IMR-90 (cell line): Measurements from ENCODE around the gene NEU1. TPM values are rescaled to one million over a fixed set of nuclear protein-coding genes. Genes with fewer than 3 reads are reported as not detected.

Experiments
- ATAC-seq: fragments of 200-7000 bp; cut with Tn5 transposase; 2 replicates; pipeline ENCODE4 v1.9.1; 2020; ENCODE audit warnings: low read depth, mild to moderate bottlenecking, moderate library complexity
- BruUV-seq: library from RNA; stranded (reverse); fragments of 400-500 nt; replicated peaks from 2 replicates; lab custom pipeline; 2021; lab: Mats Ljungman, UMichigan
- CTCF ChIA-PET: fragments of 300-600 bp; formaldehyde crosslinking; extraction: SDS; loops from one replicate; lab custom pipeline; 2021; ENCODE audit warnings: antibody characterized with exemption; lab: Yijun Ruan, JAX
- POLR2A ChIA-PET: fragments of 300-600 bp; sonication (Branson Sonifier 250); formaldehyde crosslinking; loops from one replicate; lab custom pipeline; 2022; ENCODE audit warnings: antibody characterized with exemption; ENCODE audit not compliant: unreplicated experiment; lab: Charles Lee
- DNase-seq: peaks from one replicate; pipeline ENCODE4 v3.0.0; 2013
- H2AFZ ChIP-seq: replicated peaks from 2 replicates; pipeline ENCODE3; 2013; ENCODE audit warnings: low read length, mild to moderate bottlenecking; ENCODE audit not compliant: poor library complexity
- H2AK5ac ChIP-seq: 2 replicates; pipeline ENCODE4 v1.6.1; 2013; ENCODE audit warnings: low read depth, low read length, inconsistent platforms
- H2AK9ac ChIP-seq: replicated peaks from 2 replicates; pipeline ENCODE3; 2013; ENCODE audit warnings: mild to moderate bottlenecking, low read depth, low read length, moderate library complexity; ENCODE audit not compliant: poor library complexity
- H2BK120ac ChIP-seq: 2 replicates; pipeline ENCODE4 v1.6.1; 2013; ENCODE audit warnings: low read depth, low read length, inconsistent platforms
- H2BK15ac ChIP-seq: 3 replicates; pipeline ENCODE4 v1.6.1; 2013; ENCODE audit warnings: low read depth, low read length, inconsistent platforms
- H2BK20ac ChIP-seq: 2 replicates; pipeline ENCODE4 v1.6.1; 2013; ENCODE audit warnings: low read depth, mild to moderate bottlenecking, inconsistent platforms, low read length, moderate library complexity
- H2BK5ac ChIP-seq: 2 replicates; pipeline ENCODE4 v1.6.1; 2013; ENCODE audit warnings: mild to moderate bottlenecking, low read depth, low read length, inconsistent platforms; ENCODE audit not compliant: poor library complexity, severe bottlenecking
- H3K14ac ChIP-seq: replicated peaks from 2 replicates; pipeline ENCODE4 v1.6.1; 2013; ENCODE audit warnings: low read depth, low read length, inconsistent platforms
- H3K18ac ChIP-seq: 2 replicates; pipeline ENCODE4 v1.6.1; 2013; ENCODE audit warnings: low read depth, low read length, control low read depth
- H3K23ac ChIP-seq: 2 replicates; pipeline ENCODE4 v1.6.1; 2013; ENCODE audit warnings: low read depth, low read length, inconsistent platforms
- H3K27ac ChIP-seq: 2 replicates; pipeline ENCODE4 v1.5.1; 2013; ENCODE audit warnings: mild to moderate bottlenecking, control low read depth, low read length; ENCODE audit not compliant: insufficient read depth
- H3K27me3 ChIP-seq: 2 replicates; pipeline ENCODE4 v1.6.1; 2013; ENCODE audit warnings: low read length; ENCODE audit not compliant: control insufficient read depth, insufficient read depth
- H3K36me3 ChIP-seq: 2 replicates; pipeline ENCODE4 v1.6.1; 2013; ENCODE audit warnings: low read length, mixed read lengths; ENCODE audit not compliant: control insufficient read depth, insufficient read depth
- H3K4ac ChIP-seq: 2 replicates; pipeline ENCODE4 v1.6.1; 2013; ENCODE audit warnings: low read depth, low read length, inconsistent platforms
- H3K4me1 ChIP-seq: 2 replicates; pipeline ENCODE4 v1.6.1; 2013; ENCODE audit warnings: low read length, mixed read lengths; ENCODE audit not compliant: control insufficient read depth, insufficient read depth
- H3K4me2 ChIP-seq: 2 replicates; pipeline ENCODE4 v1.6.1; 2013; ENCODE audit warnings: low read depth, mild to moderate bottlenecking, control low read depth, low read length, moderate library complexity
- H3K4me3 ChIP-seq: 2 replicates; pipeline ENCODE4 v1.5.1; 2013; ENCODE audit warnings: low read depth, mild to moderate bottlenecking, control low read depth, low read length, moderate library complexity; ENCODE audit not compliant: insufficient read depth
- H3K56ac ChIP-seq: 2 replicates; pipeline ENCODE4 v1.6.1; 2013; ENCODE audit warnings: low read length, inconsistent platforms; ENCODE audit not compliant: insufficient read depth; ENCODE audit errors: extremely low read depth
- H3K79me1 ChIP-seq, 2 experiments: 2 replicates each; pipeline ENCODE4 v1.6.1; 2013; ENCODE audit warnings: low read length in 2 of 2, inconsistent platforms in 1 of 2, low read depth in 1 of 2
- H3K9ac ChIP-seq: 2 replicates; pipeline ENCODE4 v1.6.1; 2013; ENCODE audit warnings: low read depth, low read length, control low read depth
- H3K9me1 ChIP-seq: 2 replicates; pipeline ENCODE4 v1.6.1; 2013; ENCODE audit warnings: low read length, inconsistent platforms; ENCODE audit not compliant: insufficient read depth
- H3K9me3 ChIP-seq: 2 replicates; pipeline ENCODE4 v1.6.1; 2013; ENCODE audit warnings: low read length; ENCODE audit not compliant: control insufficient read depth, insufficient read depth
- H4K20me1 ChIP-seq: 2 replicates; pipeline ENCODE4 v1.6.1; 2013; ENCODE audit warnings: low read length, inconsistent platforms; ENCODE audit not compliant: insufficient read depth
- H4K5ac ChIP-seq: 2 replicates; pipeline ENCODE4 v1.6.1; 2013; ENCODE audit warnings: mild to moderate bottlenecking, low read depth, low read length, control low read depth
- H4K8ac ChIP-seq, 2 experiments: 2 replicates each; pipeline ENCODE4 v1.6.1; 2013; ENCODE audit warnings: low read depth in 2 of 2, low read length in 2 of 2, control low read depth in 1 of 2, inconsistent platforms in 1 of 2
- H4K91ac ChIP-seq: 2 replicates; pipeline ENCODE4 v1.6.1; 2013; ENCODE audit warnings: low read depth, low read length, inconsistent platforms; ENCODE audit not compliant: insufficient read depth
- CHD1 ChIP-seq: IDR thresholded peaks from 2 replicates; pipeline ENCODE4 v1.6.1; 2012; ENCODE audit warnings: low read depth, low read length, improper control_type of control experiment
- ELK1 ChIP-seq: fragments of 150-350 bp; IDR thresholded peaks from 2 replicates; pipeline ENCODE4 v1.6.1; 2016; ENCODE audit warnings: low read depth, mild to moderate bottlenecking, low read length, moderate library complexity, borderline replicate concordance
- MAFK ChIP-seq: IDR thresholded peaks from 2 replicates; pipeline ENCODE4 v1.6.1; 2012; ENCODE audit warnings: low read depth, low read length, improper control_type of control experiment
- MAZ ChIP-seq: IDR thresholded peaks from 2 replicates; pipeline ENCODE4 v1.6.1; 2012; ENCODE audit warnings: low read depth, mild to moderate bottlenecking, low read length, improper control_type of control experiment, moderate library complexity, borderline replicate concordance
- NFE2L2 ChIP-seq: fragments of 150-350 bp; IDR thresholded peaks from 2 replicates; pipeline ENCODE4 v1.6.1; 2016; ENCODE audit warnings: low read depth, mild to moderate bottlenecking, low read length
- POLR2A ChIP-seq: IDR thresholded peaks from 2 replicates; pipeline ENCODE4 v1.6.1; 2012; ENCODE audit warnings: mild to moderate bottlenecking, low read depth, low read length
- RCOR1 ChIP-seq: IDR thresholded peaks from 2 replicates; pipeline ENCODE4 v1.6.1; 2012; ENCODE audit warnings: mild to moderate bottlenecking, low read length, improper control_type of control experiment; ENCODE audit not compliant: insufficient replicate concordance
- RFX5 ChIP-seq: IDR thresholded peaks from 2 replicates; pipeline ENCODE4 v1.8.0; 2012; ENCODE audit warnings: low read depth, mild to moderate bottlenecking, low read length, moderate library complexity
- SMC3 ChIP-seq: fragments of 150-350 bp; IDR thresholded peaks from 2 replicates; pipeline ENCODE4 v1.6.1; 2016; ENCODE audit warnings: low read depth, mild to moderate bottlenecking, antibody characterized with exemption, low read length, moderate library complexity
- WGBS, 2 experiments: methylation state at CpG; one replicate each; pipeline versions ENCODE4 v1.1.5 to v1.1.7; 2013; ENCODE audit warnings: missing lambda C conversion rate in 2 of 2; ENCODE audit not compliant: insufficient read length in 1 of 2; ENCODE audit errors: extremely low coverage in 2 of 2; 5-methylcytosine and 5-hydroxymethylcytosine counted together
- dilution Hi-C: fragments of 300-500 bp; cut with HindIII; formaldehyde crosslinking; loops from one replicate; pipeline ENCODE4 v1.14.3; 2018; ENCODE audit warnings: low sequenced_read_pairs; ENCODE audit not compliant: unreplicated experiment
- in situ Hi-C: fragments of 300-500 bp; cut with MboI; formaldehyde crosslinking; loops from 3 replicates; pipeline ENCODE4 v1.14.3; 2019; ENCODE audit warnings: low sequenced_read_pairs, inconsistent platforms, mixed read lengths
- intact Hi-C: fragments of 100-400 bp; cut with micrococcal nuclease; formaldehyde crosslinking; loops from 2 replicates; pipeline ENCODE4 v1.10.0; 2022
- polyA plus RNA-seq, 3 experiments: library from polyadenylated mRNA; depleted of rRNA; stranded (reverse); fragments of >200 nt; gene quantifications; 2 replicates each; pipeline ENCODE4 v1.2.3, GENCODE V29; 2012; ENCODE audit warnings: low replicate concordance in 1 of 3
- total RNA-seq: library from RNA; depleted of rRNA; stranded (reverse); fragments of >200 nt; gene quantifications from 2 replicates; pipeline ENCODE4 v1.2.3, GENCODE V29; 2012
- TF ChIP-seq, protein P1 (sequence below): fragments of 150-350 bp; IDR thresholded peaks from 2 replicates; pipeline ENCODE4 v1.6.1; 2017; ENCODE audit warnings: mild to moderate bottlenecking, antibody characterized with exemption, low read length, low read depth

Gene NEU1
- total and polyA plus RNA-seq, 2 of the 4 experiments (the other 2 are of a cell fraction) = 28.5 to 36.2 TPM

DNA sequence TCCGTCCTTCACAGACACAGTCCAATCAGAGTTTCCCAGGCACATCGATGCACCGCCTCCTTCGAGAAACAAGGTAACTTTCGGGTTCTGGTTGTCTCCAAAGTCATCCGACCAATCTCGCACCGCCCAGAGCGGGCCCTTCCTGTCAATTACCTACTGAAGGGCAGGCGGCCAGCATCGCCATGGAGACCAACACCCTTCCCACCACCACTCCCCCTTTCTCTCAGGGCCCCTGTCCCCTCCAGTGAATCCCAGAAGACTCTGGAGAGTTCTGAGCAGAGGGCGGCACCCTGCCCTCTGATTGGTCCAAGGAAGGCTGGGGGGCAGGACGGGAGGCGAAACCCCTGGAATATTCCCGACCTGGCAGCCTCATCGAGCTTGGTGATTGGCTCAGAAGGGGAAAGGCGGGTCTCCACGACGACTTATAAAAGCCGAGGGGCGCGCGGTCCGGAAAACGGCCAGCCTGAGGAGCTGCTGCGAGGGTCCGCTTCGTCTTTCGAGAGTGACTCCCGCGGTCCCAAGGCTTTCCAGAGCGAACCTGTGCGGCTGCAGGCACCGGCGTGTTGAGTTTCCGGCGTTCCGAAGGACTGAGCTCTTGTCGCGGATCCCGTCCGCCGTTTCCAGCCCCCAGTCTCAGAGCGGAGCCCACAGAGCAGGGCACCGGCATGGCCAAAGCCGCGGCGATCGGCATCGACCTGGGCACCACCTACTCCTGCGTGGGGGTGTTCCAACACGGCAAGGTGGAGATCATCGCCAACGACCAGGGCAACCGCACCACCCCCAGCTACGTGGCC, 35.1 kb downstream of the NEU1 start, which contains the start of gene HSPA1B (continued):
- TF ChIP-seq, protein P1, sequence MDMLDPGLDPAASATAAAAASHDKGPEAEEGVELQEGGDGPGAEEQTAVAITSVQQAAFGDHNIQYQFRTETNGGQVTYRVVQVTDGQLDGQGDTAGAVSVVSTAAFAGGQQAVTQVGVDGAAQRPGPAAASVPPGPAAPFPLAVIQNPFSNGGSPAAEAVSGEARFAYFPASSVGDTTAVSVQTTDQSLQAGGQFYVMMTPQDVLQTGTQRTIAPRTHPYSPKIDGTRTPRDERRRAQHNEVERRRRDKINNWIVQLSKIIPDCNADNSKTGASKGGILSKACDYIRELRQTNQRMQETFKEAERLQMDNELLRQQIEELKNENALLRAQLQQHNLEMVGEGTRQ = no peak

DNA sequence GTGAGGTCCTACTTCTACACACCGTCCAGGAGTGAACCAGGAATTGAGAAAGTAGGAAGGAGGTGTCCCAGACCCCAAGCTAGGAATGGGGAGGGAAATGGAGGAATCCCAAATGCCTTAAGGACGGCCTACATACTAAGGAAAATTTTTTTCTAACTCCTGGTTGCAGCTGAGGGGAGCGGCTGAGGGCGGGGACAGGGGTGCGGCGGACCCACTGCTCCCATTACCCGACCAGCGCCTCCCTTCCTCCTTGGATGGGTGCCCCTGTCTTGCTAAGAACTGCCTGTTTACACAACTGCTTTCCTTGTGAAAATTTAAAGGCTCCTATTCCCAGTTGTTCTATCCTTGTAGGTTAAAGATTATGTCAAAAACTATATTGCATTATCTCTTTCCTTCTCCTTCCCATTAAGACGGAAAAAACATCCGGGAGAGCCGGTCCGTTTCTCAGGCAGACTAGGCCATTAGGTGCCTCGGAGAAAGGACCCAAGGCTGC, 35.8 kb downstream of the NEU1 start:
- H4K8ac ChIP-seq = peak overlapping the region; percentile 97 to 98
- H3K4me2 ChIP-seq = peak overlapping the region; percentile 83
- ChIA-PET POLR2A (interaction anchor here (0.5 to 1.5 kb wide), 7 partner anchors 12 to 120 kb away, joined by 3 to 10 read pairs (median 4); partner anchors contain the start of genes HSPA1A, HSPA1L, LSM2 and LY6G6F), CTCF (interaction anchor here (1.3 kb wide), 1 partner anchor 31 kb away, joined by 4 read pairs; the partner anchor contains the start of gene VARS1)
- no peaks in the 10 kb centered on the region for H3K27me3 ChIP-seq
- H2BK15ac ChIP-seq = peak overlapping the region; percentile 64; the same call in 2 of the 3 replicates
- no peaks in the 10 kb centered on the region for H3K9me3 ChIP-seq
- TF ChIP-seq ELK1 (no peak), MAFK (no peak), RCOR1 (no peak), CHD1 (no peak), RFX5 (no peak), SMC3 (no peak), POLR2A (no peak), MAZ (no peak; the same call in 1 of the 2 replicates), NFE2L2 (no peak)
- peak overlapping the region; percentile 82 for H3K18ac ChIP-seq
- BruUV-seq = no TSS peak
- H3K9me1 ChIP-seq = peaks cover 4% of the 10 kb centered on the region; the same call in 1 of the 2 replicates
- WGBS, 2 experiments = 0% methylated on average over 4 of the region's 13 CpGs; no CpG with 5 or more reads in 1 of the 2 experiments
- H3K36me3 ChIP-seq = no peaks in the 10 kb centered on the region
- peak overlapping the region; percentile 97 for H3K4ac ChIP-seq
- H3K79me1 ChIP-seq = peaks cover 9 to 30% of the 10 kb centered on the region in 2 experiments; a peak in 3 of 4 replicates
- H2AFZ ChIP-seq = peak overlapping the region; percentile 88
- peak overlapping the region; percentile 88 for H2AK9ac ChIP-seq
- intact Hi-C loops (loop anchor here (1.0 to 5.0 kb wide), 2 partner anchors 32 to 280 kb away; partner anchors contain the start of genes ATP6V1G2, NFKBIL1 and VARS1), in situ Hi-C loops (no loop called here), dilution Hi-C loops (no loop called here)
- peak overlapping the region; percentile 85 for H3K56ac ChIP-seq
- peak overlapping the region; percentile 71 for H2BK120ac ChIP-seq
- H2BK5ac ChIP-seq = peak overlapping the region; percentile 85
- peak; percentile 55 for ATAC-seq
- peak overlapping the region; percentile 91 for H3K23ac ChIP-seq
- peaks cover 9% of the 10 kb centered on the region for H4K20me1 ChIP-seq
- H3K14ac ChIP-seq = peak overlapping the region; percentile 96
- peak overlapping the region; percentile 45 for H3K4me3 ChIP-seq
- peak overlapping the region; percentile 97 for H4K5ac ChIP-seq
- H3K4me1 ChIP-seq = peaks cover 9% of the 10 kb centered on the region
- H3K27ac ChIP-seq = peak overlapping the region; percentile 93
- H4K91ac ChIP-seq = peak overlapping the region; percentile 92
- peak overlapping the region; percentile 5; the same call in 1 of the 2 replicates for H2BK20ac ChIP-seq
- peak overlapping the region; percentile 38; the same call in 1 of the 2 replicates for H2AK5ac ChIP-seq
- peak overlapping the region; percentile 90 for H3K9ac ChIP-seq
- DNase-seq = no peak
